Activated CD8-positive, alpha-beta memory T cell treated with anti-CD3 and anti-CD28 coated beads for 36 hours (primary cell): ENCODE data around the gene EARS2. TPM values are rescaled to one million over a fixed set of nuclear protein-coding genes. Genes with fewer than 3 reads are reported as not detected.

Source experiments
- CTCF ChIA-PET: fragments of 350-600 bp; sonication (Branson Sonifier 250); formaldehyde crosslinking; loops from one replicate; lab custom pipeline; 2021; ENCODE audit warnings: antibody characterized with exemption; lab: Charles Lee
- POLR2A ChIA-PET: fragments of 350-600 bp; sonication (Branson Sonifier 250); formaldehyde crosslinking; loops from one replicate; lab custom pipeline; 2021; ENCODE audit warnings: antibody characterized with exemption; lab: Charles Lee
- total RNA-seq, 2 experiments: library from RNA; stranded (reverse); gene quantifications; one replicate each; pipeline ENCODE4 v1.2.3, GENCODE V29; 2021

Gene EARS2
- total RNA-seq, 2 experiments from 2014 or later, result 25.6 to 28.2 TPM

- POLR2A ChIA-PET, result interaction anchor here (0.6 kb wide), 1 partner anchor 10 kb away, joined by 3 read pairs; no protein-coding TSS in a partner anchor
- CTCF ChIA-PET, result no interaction called here
These were observed 15.2 kb upstream of the EARS2 start for GRCh38 chr16:23572394-23572793.

- POLR2A ChIA-PET, result interaction anchor here (0.6 kb wide), 1 partner anchor 10 kb away, joined by 3 read pairs; no protein-coding TSS in a partner anchor
- CTCF ChIA-PET, result no interaction called here
These were observed 14.7 kb upstream of the EARS2 start for GRCh38 chr16:23571895-23572294.

- ChIA-PET CTCF (interaction anchor here (0.6 kb wide), 1 partner anchor 43 kb away, joined by 3 read pairs; no protein-coding TSS in a partner anchor), POLR2A (no interaction called here)
These were observed 14.0 kb upstream of the EARS2 start for GRCh38 chr16:23570992-23571632.

- CTCF ChIA-PET, result no interaction called here
- POLR2A ChIA-PET, result no interaction called here
These were observed 10.5 kb upstream of the EARS2 start for GRCh38 chr16:23567602-23568001.

GRCh38 chr16:23566724-23567123 is 9.6 kb upstream of the EARS2 start:
- ChIA-PET CTCF (no interaction called here), POLR2A (no interaction called here)

- CTCF ChIA-PET, result no interaction called here
- POLR2A ChIA-PET, result no interaction called here
These were observed 7.6 kb upstream of the EARS2 start for GRCh38 chr16:23564575-23565363.

GRCh38 chr16:23563186-23563585 is 6.0 kb upstream of the EARS2 start:
- POLR2A ChIA-PET, result no interaction called here
- CTCF ChIA-PET, result no interaction called here

GRCh38 chr16:23562505-23562904 is 5.4 kb upstream of the EARS2 start:
- ChIA-PET POLR2A (no interaction called here), CTCF (no interaction called here)

GRCh38 chr16:23561586-23561985 is 4.4 kb upstream of the EARS2 start:
- POLR2A ChIA-PET, result interaction anchor here (0.6 to 0.9 kb wide), 2 partner anchors 11 to 29 kb away, joined by 3 to 7 read pairs; no protein-coding TSS in a partner anchor
- CTCF ChIA-PET, result no interaction called here

- CTCF ChIA-PET, result interaction anchor here (0.8 to 1.3 kb wide), 4 partner anchors 39 to 54 kb away, joined by 3 to 5 read pairs (median 4); no protein-coding TSS in a partner anchor
- POLR2A ChIA-PET, result interaction anchor here (1.1 to 1.9 kb wide), 2 partner anchors 38 to 54 kb away, joined by 3 to 8 read pairs; partner anchors contain the start of gene NDUFAB1
These were observed 891 bp upstream of the EARS2 start for GRCh38 chr16:23557779-23558702.

- POLR2A ChIA-PET, result no interaction called here
- CTCF ChIA-PET, result interaction anchor here (1.2 to 1.6 kb wide), 2 partner anchors 42 to 119 kb away, joined by 3 to 5 read pairs; no protein-coding TSS in a partner anchor
These were observed 2.6 kb downstream of the EARS2 start for GRCh38 chr16:23554536-23554935.

- ChIA-PET CTCF (interaction anchor here (1.0 kb wide), 1 partner anchor 42 kb away, joined by 3 read pairs; the partner anchor contains the start of gene GGA2), POLR2A (no interaction called here)
These were observed 5.0 kb downstream of the EARS2 start for GRCh38 chr16:23552161-23552560.

- POLR2A ChIA-PET, result interaction anchor here (0.6 kb wide), 1 partner anchor 31 kb away, joined by 4 read pairs; no protein-coding TSS in a partner anchor
- CTCF ChIA-PET, result interaction anchor here (0.6 kb wide), 1 partner anchor 37 kb away, joined by 3 read pairs; no protein-coding TSS in a partner anchor
These were observed 7.2 kb downstream of the EARS2 start for GRCh38 chr16:23549938-23550337.

GRCh38 chr16:23544436-23544835 is 12.7 kb downstream of the EARS2 start:
- POLR2A ChIA-PET, result no interaction called here
- CTCF ChIA-PET, result no interaction called here

GRCh38 chr16:23540817-23541178 is 16.4 kb downstream of the EARS2 start:
- ChIA-PET CTCF (interaction anchor here (1.0 kb wide), 1 partner anchor 11 kb away, joined by 3 read pairs; no protein-coding TSS in a partner anchor), POLR2A (interaction anchor here (1.2 kb wide), 1 partner anchor 20 kb away, joined by 3 read pairs; no protein-coding TSS in a partner anchor)

- POLR2A ChIA-PET, result interaction anchor here (1.2 kb wide), 1 partner anchor 19 kb away, joined by 3 read pairs; no protein-coding TSS in a partner anchor
- CTCF ChIA-PET, result interaction anchor here (1.0 kb wide), 1 partner anchor 11 kb away, joined by 3 read pairs; no protein-coding TSS in a partner anchor
These were observed 16.9 kb downstream of the EARS2 start for GRCh38 chr16:23539984-23540816.

GRCh38 chr16:23538919-23539278 is 18.3 kb downstream of the EARS2 start:
- ChIA-PET POLR2A (no interaction called here), CTCF (interaction anchor here (0.6 kb wide), 1 partner anchor 68 kb away, joined by 3 read pairs; no protein-coding TSS in a partner anchor)

- POLR2A ChIA-PET, result no interaction called here
These were observed 19.8 kb downstream of the EARS2 start for GRCh38 chr16:23537390-23537789.

More at GRCh38 chr16:23537390-23537789, 19.8 kb downstream of the EARS2 start:
- CTCF ChIA-PET, result no interaction called here
